PC-9 (cell line): ENCODE data around the gene EPB41L4A. TPM values are rescaled to one million over a fixed set of nuclear protein-coding genes. Genes with fewer than 3 reads are reported as not detected.
"Not testable (repeated sequence)": the region's sequence is repeated elsewhere in the genome, so short reads cannot be mapped to it uniquely, and the experiment has no call there.

Source experiments
- BruUV-seq: library from RNA; stranded (reverse); fragments of 400-500 nt; replicated peaks from 2 replicates; lab custom pipeline; 2021; lab: Mats Ljungman, UMichigan
- CTCF ChIA-PET: fragments of 300-600 bp; sonication (Branson Sonifier 250); formaldehyde crosslinking; loops from one replicate; lab custom pipeline; 2022; ENCODE audit warnings: antibody characterized with exemption; lab: Charles Lee
- POLR2A ChIA-PET: fragments of 300-600 bp; sonication (Branson Sonifier 250); formaldehyde crosslinking; loops from one replicate; lab custom pipeline; 2022; ENCODE audit warnings: antibody characterized with exemption; ENCODE audit not compliant: unreplicated experiment; lab: Charles Lee
- DNase-seq, 2 experiments: peaks; one replicate each; pipeline versions ENCODE4 v3.0.0 to v3.0.0-alpha.2; 2015 to 2022; ENCODE audit warnings: mixed read lengths in 1 of 2
- H2AFZ ChIP-seq: fragments of 200-600 bp; sonication (generic); 2 replicates; pipeline ENCODE4 v1.8.1; 2017; ENCODE audit warnings: antibody characterized with exemption
- H3F3A ChIP-seq: fragments of 200-600 bp; sonication (generic); 2 replicates; pipeline ENCODE4 v1.8.1; 2017; ENCODE audit warnings: antibody characterized with exemption, mild to moderate bottlenecking, low read depth; ENCODE audit not compliant: insufficient read depth
- H3K27ac ChIP-seq: fragments of 200-600 bp; sonication (generic); 2 replicates; pipeline ENCODE4 v1.6.1; 2016; ENCODE audit warnings: mixed run types
- H3K27me3 ChIP-seq: fragments of 200-600 bp; sonication (generic); 2 replicates; pipeline ENCODE4 v1.6.1; 2016; ENCODE audit warnings: low read depth, mixed run types; ENCODE audit not compliant: insufficient read depth
- H3K36me3 ChIP-seq: fragments of 200-600 bp; sonication (generic); 2 replicates; pipeline ENCODE4 v1.6.1; 2016; ENCODE audit warnings: low read depth, mixed run types
- H3K4me1 ChIP-seq: fragments of 200-600 bp; sonication (generic); replicated peaks from 2 replicates; pipeline ENCODE4 v1.6.1; 2016; ENCODE audit warnings: mixed run types; ENCODE audit not compliant: insufficient read depth
- H3K4me2 ChIP-seq: fragments of 200-600 bp; sonication (generic); 2 replicates; pipeline ENCODE4 v1.6.1; 2017; ENCODE audit warnings: mixed run types
- H3K4me3 ChIP-seq: fragments of 200-600 bp; sonication (generic); 2 replicates; pipeline ENCODE4 v1.6.1; 2016; ENCODE audit warnings: mixed run types
- H3K79me2 ChIP-seq: fragments of 200-600 bp; sonication (generic); 2 replicates; pipeline ENCODE4 v1.6.1; 2017; ENCODE audit warnings: low read depth, mixed run types
- H3K9me2 ChIP-seq: fragments of 200-600 bp; sonication (generic); 2 replicates; pipeline ENCODE4 v1.8.1; 2017; ENCODE audit warnings: mild to moderate bottlenecking; ENCODE audit not compliant: insufficient read depth
- H3K9me3 ChIP-seq: fragments of 200-600 bp; sonication (generic); 2 replicates; pipeline ENCODE4 v1.8.1; 2016; ENCODE audit warnings: low read depth; ENCODE audit not compliant: insufficient read depth
- H4K20me1 ChIP-seq: fragments of 200-600 bp; sonication (generic); 2 replicates; pipeline ENCODE4 v1.8.1; 2017; ENCODE audit not compliant: insufficient read depth
- EZH2 ChIP-seq: fragments of 200-600 bp; sonication (generic); IDR thresholded peaks from 2 replicates; pipeline ENCODE4 v1.8.0; 2017; ENCODE audit warnings: antibody characterized with exemption, low read depth
- intact Hi-C: fragments of 100-400 bp; cut with micrococcal nuclease; formaldehyde crosslinking; loops from one replicate; pipeline ENCODE4 v1.10.0; 2022; ENCODE audit not compliant: unreplicated experiment
- total RNA-seq: library from RNA; stranded (reverse); gene quantifications from 2 replicates; pipeline ENCODE4 v1.2.3, GENCODE V29; 2021
- TF ChIP-seq, protein P1 (sequence below): fragments of 200-600 bp; sonication (generic); conservative IDR thresholded peaks from 2 replicates; pipeline ENCODE4 v1.6.1; 2017; ENCODE audit warnings: mixed run types, antibody characterized with exemption, mild to moderate bottlenecking, moderate library complexity

Gene EPB41L4A
- total RNA-seq, 1 experiment from 2014 or later = 9.4 TPM

- BruUV-seq = no TSS peak
- ChIA-PET CTCF (interaction anchor here (0.6 kb wide), 1 partner anchor 1295 kb away, joined by 9 read pairs; no protein-coding TSS in a partner anchor), POLR2A (no interaction called here)
- no peak overlapping the region for H2AFZ ChIP-seq
- H3K4me3 ChIP-seq = no peak overlapping the region
- no peaks in the 10 kb centered on the region for H3K4me1 ChIP-seq
- no peaks in the 10 kb centered on the region for H3K27me3 ChIP-seq
- no peaks in the 10 kb centered on the region for H3K9me2 ChIP-seq
- TF ChIP-seq, protein P1, sequence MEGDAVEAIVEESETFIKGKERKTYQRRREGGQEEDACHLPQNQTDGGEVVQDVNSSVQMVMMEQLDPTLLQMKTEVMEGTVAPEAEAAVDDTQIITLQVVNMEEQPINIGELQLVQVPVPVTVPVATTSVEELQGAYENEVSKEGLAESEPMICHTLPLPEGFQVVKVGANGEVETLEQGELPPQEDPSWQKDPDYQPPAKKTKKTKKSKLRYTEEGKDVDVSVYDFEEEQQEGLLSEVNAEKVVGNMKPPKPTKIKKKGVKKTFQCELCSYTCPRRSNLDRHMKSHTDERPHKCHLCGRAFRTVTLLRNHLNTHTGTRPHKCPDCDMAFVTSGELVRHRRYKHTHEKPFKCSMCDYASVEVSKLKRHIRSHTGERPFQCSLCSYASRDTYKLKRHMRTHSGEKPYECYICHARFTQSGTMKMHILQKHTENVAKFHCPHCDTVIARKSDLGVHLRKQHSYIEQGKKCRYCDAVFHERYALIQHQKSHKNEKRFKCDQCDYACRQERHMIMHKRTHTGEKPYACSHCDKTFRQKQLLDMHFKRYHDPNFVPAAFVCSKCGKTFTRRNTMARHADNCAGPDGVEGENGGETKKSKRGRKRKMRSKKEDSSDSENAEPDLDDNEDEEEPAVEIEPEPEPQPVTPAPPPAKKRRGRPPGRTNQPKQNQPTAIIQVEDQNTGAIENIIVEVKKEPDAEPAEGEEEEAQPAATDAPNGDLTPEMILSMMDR = no peak
- no peak for TF ChIP-seq EZH2
- no peak overlapping the region for H3K27ac ChIP-seq
- no peaks in the 10 kb centered on the region for H3K36me3 ChIP-seq
- DNase-seq = no peak
- no peak overlapping the region for H3K4me2 ChIP-seq
- no peaks in the 10 kb centered on the region for H3F3A ChIP-seq
- no peaks in the 10 kb centered on the region for H3K79me2 ChIP-seq
- H4K20me1 ChIP-seq = no peaks in the 10 kb centered on the region
- H3K9me3 ChIP-seq = no peaks in the 10 kb centered on the region
- intact Hi-C loops = no loop called here
Observed at GRCh38 chr5:112216140-112216539, 202.9 kb downstream of the EPB41L4A start.

DNA sequence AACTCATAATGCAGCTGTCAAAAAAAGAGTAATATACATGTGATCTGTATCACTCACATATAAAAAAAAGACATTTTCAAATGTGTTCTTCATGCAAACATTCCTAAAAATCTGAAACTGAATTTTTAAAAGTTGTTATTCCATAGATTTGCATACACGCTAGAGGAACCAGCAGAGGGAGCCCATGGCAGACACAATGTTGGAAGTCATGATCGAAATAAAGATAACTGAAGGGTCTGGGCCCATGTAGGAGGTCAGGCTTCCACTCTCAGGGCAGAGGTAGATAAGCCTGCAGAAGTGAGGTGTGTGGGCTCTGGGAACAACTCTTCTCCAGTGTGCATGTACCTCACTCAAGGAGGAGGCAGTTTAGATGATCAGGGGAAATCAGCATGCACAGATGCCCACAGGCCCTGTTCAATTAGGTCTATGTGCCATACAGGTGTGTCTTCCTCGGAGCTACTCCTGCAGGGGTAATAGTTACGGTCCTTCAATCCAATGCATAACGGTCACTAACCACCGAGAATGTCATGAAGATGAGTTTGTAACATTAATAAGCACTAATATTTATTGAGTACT is 208.6 kb downstream of the EPB41L4A start:
- CTCF ChIA-PET = interaction anchor here (0.7 kb wide), 1 partner anchor 210 kb away, joined by 3 read pairs; no protein-coding TSS in a partner anchor
- DNase-seq = peak in 1 of 2 experiments; percentile 36
- no peaks in the 10 kb centered on the region for H3K9me3 ChIP-seq
- no peaks in the 10 kb centered on the region for H3K27me3 ChIP-seq
- H3K36me3 ChIP-seq = no peaks in the 10 kb centered on the region
- BruUV-seq = no TSS peak
- no peaks in the 10 kb centered on the region for H3K9me2 ChIP-seq
- POLR2A ChIA-PET = no interaction called here
- no peak overlapping the region for H3K27ac ChIP-seq
- no peak overlapping the region for H3K4me2 ChIP-seq
- no peak overlapping the region for H3K4me3 ChIP-seq
- intact Hi-C loops = loop anchor here (1.0 kb wide), 1 partner anchor 210 kb away; no protein-coding TSS in a partner anchor
- H4K20me1 ChIP-seq = no peaks in the 10 kb centered on the region
- H3K79me2 ChIP-seq = no peaks in the 10 kb centered on the region
- no peak overlapping the region for H2AFZ ChIP-seq
- H3F3A ChIP-seq = no peaks in the 10 kb centered on the region
- no peaks in the 10 kb centered on the region for H3K4me1 ChIP-seq
- TF ChIP-seq EZH2 = no peak
- TF ChIP-seq, protein P1 = peak; percentile 76

DNA sequence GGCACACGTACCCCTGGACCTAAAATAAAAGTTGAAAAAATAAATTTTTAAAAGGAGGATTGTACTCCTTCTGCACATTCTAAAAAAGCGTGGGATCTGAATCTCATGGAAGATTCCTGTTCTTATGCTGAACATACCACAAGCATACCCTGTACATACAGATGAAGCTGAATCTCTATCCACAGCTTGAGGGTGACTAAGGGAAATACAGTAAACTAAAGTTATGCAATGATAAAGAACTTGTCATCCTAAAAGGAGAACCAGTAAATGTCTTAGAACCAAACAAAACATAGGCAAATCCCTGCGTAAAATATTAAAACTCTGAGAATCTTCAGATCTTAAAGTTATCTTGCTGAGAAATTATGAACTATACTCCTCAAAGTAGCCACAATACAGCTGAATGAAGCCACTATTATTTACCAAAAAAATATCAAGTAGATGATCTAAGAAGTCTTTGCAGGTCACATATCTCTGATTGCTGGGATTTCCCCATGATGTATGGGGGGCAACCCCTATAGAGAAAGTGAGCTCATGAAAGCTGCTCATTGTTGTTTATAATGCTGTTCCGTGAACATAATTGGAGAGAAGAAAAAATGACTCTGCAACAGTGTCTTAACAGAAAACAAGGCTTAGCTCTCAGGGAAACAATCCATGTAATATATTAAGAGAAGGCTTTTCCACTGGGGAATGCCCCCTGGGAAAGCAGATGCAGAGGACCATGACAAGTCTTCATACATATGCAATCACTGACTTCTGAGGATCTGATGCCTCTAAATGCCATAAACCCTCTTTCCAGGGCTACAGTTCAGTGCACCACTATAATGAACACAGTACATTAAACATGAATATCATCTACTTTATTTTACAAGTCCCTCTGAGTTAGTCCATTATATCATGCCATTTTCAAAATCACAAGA is 210.1 kb downstream of the EPB41L4A start:
- Histone ChIP-seq H3K36me3 (no peaks in the 10 kb centered on the region), H3F3A (no peaks in the 10 kb centered on the region), H3K79me2 (no peaks in the 10 kb centered on the region), H3K27me3 (no peaks in the 10 kb centered on the region), H2AFZ (no peak overlapping the region), H3K27ac (no peak overlapping the region), H3K4me1 (no peaks in the 10 kb centered on the region), H3K9me3 (no peaks in the 10 kb centered on the region), H3K9me2 (no peaks in the 10 kb centered on the region), H3K4me2 (no peak overlapping the region), H3K4me3 (no peak overlapping the region), H4K20me1 (no peaks in the 10 kb centered on the region)
- ChIA-PET POLR2A (no interaction called here), CTCF (no interaction called here)
- DNase-seq = no peak
- TF ChIP-seq, protein P1 = no peak
- no peak for TF ChIP-seq EZH2
- BruUV-seq = no TSS peak
- intact Hi-C loops = no loop called here

- H3K4me1 ChIP-seq, H3F3A ChIP-seq, H3K4me2 ChIP-seq, H2AFZ ChIP-seq, H3K27me3 ChIP-seq, BruUV-seq, CTCF ChIA-PET, H3K36me3 ChIP-seq, POLR2A ChIA-PET, H4K20me1 ChIP-seq, H3K4me3 ChIP-seq, H3K79me2 ChIP-seq, H3K9me3 ChIP-seq, H3K27ac ChIP-seq, DNase-seq, intact Hi-C loops, H3K9me2 ChIP-seq: not testable (repeated sequence)
Observed at GRCh38 chr5:112208195-112208594, 210.9 kb downstream of the EPB41L4A start.
